Colonic mucosa (tissue), 4 donors: ENCODE results near the gene PMM2. TPM values are rescaled to one million over a fixed set of nuclear protein-coding genes. Genes with fewer than 3 reads are reported as not detected.

Experiments
- DNase-seq: peaks from one replicate; pipeline ENCODE4 v3.0.0-alpha.2; 2020
- H3K27ac ChIP-seq: fragments of 200-600 bp; one replicate; pipeline ENCODE4 v1.8.0; 2021
- H3K27me3 ChIP-seq: fragments of 200-600 bp; one replicate; pipeline ENCODE4 v1.8.0; 2021
- H3K36me3 ChIP-seq: fragments of 200-600 bp; one replicate; pipeline ENCODE4 v1.8.0; 2021
- H3K4me1 ChIP-seq: fragments of 200-600 bp; one replicate; pipeline ENCODE4 v1.8.0; 2021; ENCODE audit warnings: mild to moderate bottlenecking
- H3K4me3 ChIP-seq: fragments of 200-600 bp; one replicate; pipeline ENCODE4 v1.8.0; 2021
- H3K9ac ChIP-seq, 2 donors: one replicate each; pipeline ENCODE4 v1.7.0; 2013; ENCODE audit warnings: control low read depth in 2 of 2, low read depth in 2 of 2, low read length in 2 of 2
- H3K9me3 ChIP-seq: fragments of 200-600 bp; one replicate; pipeline ENCODE4 v1.8.0; 2021
- CTCF ChIP-seq: fragments of 200-600 bp; IDR thresholded peaks from one replicate; pipeline ENCODE4 v1.8.0; 2022; ENCODE audit warnings: antibody characterized with exemption, mild to moderate bottlenecking
- intact Hi-C: fragments of 100-400 bp; cut with DNase I; formaldehyde crosslinking; loops from one replicate; pipeline ENCODE4 v1.14.1; 2022
- total RNA-seq, 2 donors: library from RNA; stranded (reverse); fragmentation: NEBNext Ultra II Directional in 1 of 2; extraction: Animal tissue kit (Norgen Biotek cat#: 25700) in 1 of 2; gene quantifications; one replicate each; pipeline ENCODE4 v1.2.1, GENCODE V29; 2021
- donor health status: healthy.
- donor health status: DM: no; HTN: no; CAD: no.
- donor health status: DM: no; HTN: no; CAD: no.

PMM2 gene
- total RNA-seq, 2 donors from 2014 or later: 60.7 to 88.1 TPM

GRCh38 chr16:8756755-8757154 lies 40.9 kb upstream of the PMM2 start:
- no peak overlapping the region for H3K9ac ChIP-seq
- no peaks in the 10 kb centered on the region for H3K4me1 ChIP-seq
- no peaks in the 10 kb centered on the region for H3K36me3 ChIP-seq
- H3K9me3 ChIP-seq: no peaks in the 10 kb centered on the region
- DNase-seq: no peak
- intact Hi-C loops: no loop called here
- no peaks in the 10 kb centered on the region for H3K27me3 ChIP-seq
- H3K27ac ChIP-seq: no peak overlapping the region
- no peak for TF ChIP-seq CTCF
- H3K4me3 ChIP-seq: no peak overlapping the region

DNA sequence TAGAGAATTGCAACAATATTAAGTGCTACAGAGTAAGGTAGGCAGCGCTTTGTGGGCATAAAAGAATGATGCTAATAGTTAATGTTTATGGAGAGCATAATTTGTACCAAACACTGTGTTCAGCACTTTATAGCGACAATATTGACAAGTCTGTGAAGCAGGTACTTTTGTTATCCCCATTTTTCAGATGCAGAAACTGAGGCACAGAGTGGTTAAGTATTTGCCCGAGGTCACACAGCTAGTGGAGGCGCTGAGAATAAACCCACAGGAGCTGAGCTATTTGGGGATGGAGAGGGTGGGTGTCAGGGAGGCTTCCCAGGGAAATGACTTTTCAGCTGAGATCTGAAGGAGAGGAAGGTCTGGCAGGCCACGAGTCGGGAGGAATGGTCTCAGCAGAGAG lies 39.6 kb upstream of the PMM2 start:
- H3K27me3 ChIP-seq: no peaks in the 10 kb centered on the region
- no peaks in the 10 kb centered on the region for H3K9me3 ChIP-seq
- no peak overlapping the region for H3K9ac ChIP-seq
- no peak overlapping the region for H3K4me3 ChIP-seq
- no peak overlapping the region for H3K27ac ChIP-seq
- no peak for TF ChIP-seq CTCF
- H3K36me3 ChIP-seq: no peaks in the 10 kb centered on the region
- intact Hi-C loops: no loop called here
- H3K4me1 ChIP-seq: no peaks in the 10 kb centered on the region
- no peak for DNase-seq

GRCh38 chr16:8760021-8760420 lies 37.6 kb upstream of the PMM2 start:
- DNase-seq: no peak
- Histone ChIP-seq H3K4me3 (no peak overlapping the region), H3K27me3 (no peaks in the 10 kb centered on the region), H3K9me3 (no peaks in the 10 kb centered on the region), H3K36me3 (no peaks in the 10 kb centered on the region), H3K27ac (no peak overlapping the region), H3K4me1 (no peaks in the 10 kb centered on the region), H3K9ac (no peak overlapping the region)
- no peak for TF ChIP-seq CTCF
- intact Hi-C loops: loop anchor here (10.0 kb wide), 1 partner anchor 45 kb away; no protein-coding TSS in a partner anchor

GRCh38 chr16:8761078-8761477 lies 36.6 kb upstream of the PMM2 start:
- Histone ChIP-seq H3K9me3 (no peaks in the 10 kb centered on the region), H3K36me3 (no peaks in the 10 kb centered on the region), H3K27ac (no peak overlapping the region), H3K4me1 (no peaks in the 10 kb centered on the region), H3K9ac (no peak overlapping the region), H3K4me3 (no peak overlapping the region), H3K27me3 (no peaks in the 10 kb centered on the region)
- no peak for TF ChIP-seq CTCF
- no peak for DNase-seq
- intact Hi-C loops: loop anchor here (10.0 kb wide), 1 partner anchor 46 kb away; no protein-coding TSS in a partner anchor

DNA sequence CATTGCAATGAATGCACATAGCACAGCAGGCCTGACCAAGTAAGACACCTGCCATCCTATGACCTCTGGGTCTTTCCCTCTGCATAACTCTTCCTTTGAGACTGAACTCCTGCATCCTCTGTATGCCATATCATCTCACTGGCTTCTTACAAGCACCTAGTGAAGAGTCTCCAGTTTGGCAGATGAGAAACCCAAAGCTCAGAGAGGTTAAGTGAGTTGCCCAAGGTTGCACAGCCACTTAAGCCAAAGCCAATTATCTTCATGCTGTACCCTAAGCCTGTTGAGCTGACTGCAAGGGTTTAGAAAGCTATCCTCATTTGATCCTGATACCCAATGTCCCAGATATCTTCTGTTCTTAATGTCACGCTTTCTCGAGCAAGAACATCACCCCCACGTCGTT lies 35.4 kb upstream of the PMM2 start:
- DNase-seq: no peak
- Histone ChIP-seq H3K27me3 (no peaks in the 10 kb centered on the region), H3K9ac (no peak overlapping the region), H3K4me3 (no peak overlapping the region), H3K27ac (no peak overlapping the region), H3K4me1 (no peaks in the 10 kb centered on the region), H3K9me3 (no peaks in the 10 kb centered on the region), H3K36me3 (no peaks in the 10 kb centered on the region)
- no peak for TF ChIP-seq CTCF
- intact Hi-C loops: loop anchor here (10.0 kb wide), 1 partner anchor 47 kb away; no protein-coding TSS in a partner anchor
